ENCODE measurements around the gene RAB3C. TPM values are rescaled to one million over a fixed set of nuclear protein-coding genes. Genes with fewer than 3 reads are reported as not detected.
"Not testable (repeated sequence)": the region's sequence is repeated elsewhere in the genome, so short reads cannot be mapped to it uniquely, and the experiment has no call there.

Gene RAB3C
- total and polyA plus RNA-seq, 2 experiments from 2014 or later, result 15.0 to 30.6 TPM

GRCh38 chr5:58710425-58710824, 127.5 kb downstream of the RAB3C start:
- H3K4me3 Mint-ChIP-seq; H3K4me1 Mint-ChIP-seq; H3K4me3 ChIP-seq; H3K27ac Mint-ChIP-seq; H3K9me2 ChIP-seq (ENCODE audit: insufficient read depth); H3K9me3 Mint-ChIP-seq; H3K4me1 ChIP-seq (ENCODE audit: insufficient read depth); H3K27me3 ChIP-seq (ENCODE audit: insufficient read depth); H3K79me2 ChIP-seq (replicated peaks; ENCODE audit: insufficient read depth); H3K36me3 ChIP-seq (ENCODE audit: insufficient read depth); H3F3A ChIP-seq (replicated peaks; ENCODE audit: low read depth); H4K20me1 ChIP-seq (replicated peaks; ENCODE audit: insufficient read depth); ATAC-seq; DNase-seq (ENCODE audit: low spot score); H3K27me3 Mint-ChIP-seq (ENCODE audit: insufficient read depth, low read depth, poor library complexity); H2AFZ ChIP-seq; H3K27ac ChIP-seq (ENCODE audit: low read depth); H3K4me2 ChIP-seq: not testable (repeated sequence)
- peaks cover 13% of the 10 kb centered on the region for H3K36me3 Mint-ChIP-seq (ENCODE audit: low read depth)

- ATAC-seq, result no peak
- peaks cover 3% of the 10 kb centered on the region; the same call in 1 of the 3 replicates for H3K4me1 Mint-ChIP-seq
These were observed 128.0 kb downstream of the RAB3C start for GRCh38 chr5:58710871-58711270.

More at GRCh38 chr5:58710871-58711270, 128.0 kb downstream of the RAB3C start:
- no peaks in the 10 kb centered on the region for H3K4me1 ChIP-seq (ENCODE audit: insufficient read depth)
- H3K36me3 Mint-ChIP-seq (ENCODE audit: low read depth), result peaks cover 13% of the 10 kb centered on the region
- peaks cover 7% of the 10 kb centered on the region; the same call in 2 of the 3 replicates for H3K9me3 Mint-ChIP-seq
- no peak overlapping the region for H3K4me2 ChIP-seq
- no peak for DNase-seq (ENCODE audit: low spot score)
- H2AFZ ChIP-seq, result no peak overlapping the region
- H3K9me2 ChIP-seq (ENCODE audit: insufficient read depth), result no peaks in the 10 kb centered on the region
- H3K27ac ChIP-seq (ENCODE audit: low read depth), result no peak overlapping the region
- no peaks in the 10 kb centered on the region for H3K79me2 ChIP-seq (replicated peaks; ENCODE audit: insufficient read depth)
- H3K4me3 Mint-ChIP-seq, result no peak overlapping the region
- peaks cover 2% of the 10 kb centered on the region for H3K27me3 Mint-ChIP-seq (ENCODE audit: insufficient read depth, low read depth, poor library complexity)
- H3K36me3 ChIP-seq (ENCODE audit: insufficient read depth), result no peaks in the 10 kb centered on the region
- no peaks in the 10 kb centered on the region for H4K20me1 ChIP-seq (replicated peaks; ENCODE audit: insufficient read depth)
- H3F3A ChIP-seq (replicated peaks; ENCODE audit: low read depth), result no peaks in the 10 kb centered on the region
- no peak overlapping the region for H3K27ac Mint-ChIP-seq
- H3K4me3 ChIP-seq, result no peak overlapping the region
- no peak for TF ChIP-seq NANOG (IDR thresholded peaks at IDR 0.05; ENCODE audit: borderline replicate concordance)
- no peak for TF ChIP-seq STAT1 (IDR thresholded peaks at IDR 0.05; ENCODE audit: unreplicated experiment)
- no peak for TF ChIP-seq JUNB (IDR thresholded peaks at IDR 0.05; ENCODE audit: unreplicated experiment)
- no peak for TF ChIP-seq ETS1 (IDR thresholded peaks at IDR 0.05)
- TF ChIP-seq ZNF331 (CRISPR knock-in tag; IDR thresholded peaks at IDR 0.05; ENCODE audit: low read depth), result no peak
- no peak for TF ChIP-seq CTCF (conservative IDR thresholded peaks at IDR 0.05; ENCODE audit: low read depth in 2 of 2)
- no peak for TF ChIP-seq ZNF114 (CRISPR knock-in tag; IDR thresholded peaks at IDR 0.05)
- TF ChIP-seq REST (IDR thresholded peaks at IDR 0.05; ENCODE audit: unreplicated experiment), result no peak
- TF ChIP-seq CREB1 (CRISPR knock-in tag; IDR thresholded peaks at IDR 0.05; ENCODE audit: low read depth), result no peak
- no peak for TF ChIP-seq EZH2 (IDR thresholded peaks at IDR 0.05; ENCODE audit: low read depth, unreplicated experiment)
- no peak for TF ChIP-seq POLR2AphosphoS5 (IDR thresholded peaks at IDR 0.05; ENCODE audit: low read depth)
- H3K27me3 ChIP-seq (ENCODE audit: insufficient read depth), result no peaks in the 10 kb centered on the region
